GM23338 (cell line): ENCODE data around the gene RAB22A.

Source experiments
- CREB1 ChIP-seq: fragments of 250-450 bp; sonication (Bioruptor Pico); IDR thresholded peaks from 2 replicates; pipeline ENCODE4 v1.5.0; 2020; ENCODE audit warnings: low read depth, mild to moderate bottlenecking, moderate library complexity
- CTCF ChIP-seq, 2 experiments: fragments of 200-600 bp in 1 of 2; sonication (generic) in 1 of 2; conservative IDR thresholded peaks; 2 replicates each; pipeline versions ENCODE4 v1.5.1 to v1.6.1; 2016 to 2017; ENCODE audit warnings: antibody characterized with exemption in 2 of 2, low read depth in 2 of 2, mild to moderate bottlenecking in 2 of 2, moderate library complexity in 1 of 2
- ETS1 ChIP-seq: IDR thresholded peaks from 2 replicates; pipeline ENCODE4 v1.6.1; 2016; ENCODE audit warnings: antibody characterized with exemption
- EZH2 ChIP-seq: fragments of 200-600 bp; sonication (generic); IDR thresholded peaks from one replicate; pipeline ENCODE4 v1.8.0; 2017; ENCODE audit warnings: antibody characterized with exemption, mild to moderate bottlenecking, low read depth; ENCODE audit not compliant: unreplicated experiment
- EZH2phosphoT487 ChIP-seq: fragments of 200-600 bp; sonication (generic); IDR thresholded peaks from one replicate; pipeline ENCODE4 v1.8.1; 2018; ENCODE audit warnings: antibody characterized with exemption; ENCODE audit not compliant: unreplicated experiment
- JUNB ChIP-seq: IDR thresholded peaks from one replicate; pipeline ENCODE4 v1.6.1; 2016; ENCODE audit warnings: antibody characterized with exemption; ENCODE audit not compliant: unreplicated experiment
- NANOG ChIP-seq: IDR thresholded peaks from 2 replicates; pipeline ENCODE4 v1.6.1; 2016; ENCODE audit warnings: antibody characterized with exemption, borderline replicate concordance
- POLR2AphosphoS5 ChIP-seq: IDR thresholded peaks from 2 replicates; pipeline ENCODE4 v1.6.1; 2016; ENCODE audit warnings: antibody characterized with exemption, low read depth
- REST ChIP-seq: IDR thresholded peaks from one replicate; pipeline ENCODE4 v1.6.1; 2018; ENCODE audit warnings: antibody characterized with exemption; ENCODE audit not compliant: unreplicated experiment
- STAT1 ChIP-seq: IDR thresholded peaks from one replicate; pipeline ENCODE4 v1.6.1; 2016; ENCODE audit warnings: antibody characterized with exemption; ENCODE audit not compliant: unreplicated experiment
- ZNF114 ChIP-seq: fragments of 250-450 bp; sonication (Bioruptor Pico); IDR thresholded peaks from 2 replicates; pipeline ENCODE4 v1.5.0; 2020; ENCODE audit warnings: mild to moderate bottlenecking, moderate library complexity
- ZNF331 ChIP-seq: fragments of 250-450 bp; sonication (Bioruptor Pico); IDR thresholded peaks from 2 replicates; pipeline ENCODE4 v1.5.0; 2020; ENCODE audit warnings: low read depth, mild to moderate bottlenecking, moderate library complexity
- ZNF462 ChIP-seq: fragments of 250-450 bp; sonication (Bioruptor Pico); IDR thresholded peaks from 2 replicates; pipeline ENCODE4 v1.5.0; 2020; ENCODE audit warnings: mild to moderate bottlenecking, moderate library complexity

GRCh38 chr20:58352468-58352867 lies 43.0 kb downstream of the RAB22A start:
- TF ChIP-seq CTCF (conservative IDR thresholded peaks at IDR 0.05; ENCODE audit: low read depth in 2 of 2) (no peak), REST (no peak), EZH2phosphoT487 (no peak), EZH2 (no peak), POLR2AphosphoS5 (no peak), CREB1 (no peak), STAT1 (no peak), ZNF331 (CRISPR knock-in tag) (no peak), JUNB (no peak), ETS1 (no peak), NANOG (no peak), ZNF462 (CRISPR knock-in tag) (no peak), ZNF114 (CRISPR knock-in tag) (no peak)
